HepG2 (cell line): Measurements from ENCODE around the gene NOP9.

ENCODE experiments used
- HOMEZ ChIP-seq: IDR thresholded peaks from 2 replicates; pipeline ENCODE4 v1.6.1; 2016; ENCODE audit warnings: low read depth
- MBD4 ChIP-seq: IDR thresholded peaks from 2 replicates; pipeline ENCODE4 v1.6.1; 2012; ENCODE audit warnings: low read length, inconsistent platforms, borderline replicate concordance
- MXI1 ChIP-seq: IDR thresholded peaks from 3 replicates; pipeline ENCODE4 v1.6.1; 2012; ENCODE audit warnings: low read depth, low read length, inconsistent platforms, borderline replicate concordance
- POLR2G ChIP-seq: fragments of 200-400 bp; formaldehyde crosslinking; IDR thresholded peaks from 2 replicates; pipeline ENCODE4 v1.6.1; 2018; ENCODE audit warnings: mild to moderate bottlenecking, low read depth, low read length, moderate library complexity
- SP140L ChIP-seq: sonication (generic); formaldehyde crosslinking; IDR thresholded peaks from 2 replicates; pipeline ENCODE4 v1.4.0; 2020; ENCODE audit warnings: missing genetic modification reagents, borderline replicate concordance
- UBTF ChIP-seq: sonication (generic); formaldehyde crosslinking; IDR thresholded peaks from 2 replicates; pipeline ENCODE4 v1.4.0; 2020; ENCODE audit warnings: mild to moderate bottlenecking, missing genetic modification reagents

- TF ChIP-seq MXI1 (no peak), POLR2G (no peak), HOMEZ (CRISPR knock-in tag) (no peak), SP140L (CRISPR knock-in tag) (no peak), MBD4 (no peak), UBTF (CRISPR knock-in tag) (no peak; the same call in 1 of the 2 replicates)
Measured at GRCh38 chr14:24307156-24307574, 7.5 kb downstream of the NOP9 start.
